ENCODE measurements around the gene EXOSC1. TPM values are rescaled to one million over a fixed set of nuclear protein-coding genes. Genes with fewer than 3 reads are reported as not detected.

EXOSC1 gene
- total RNA-seq, 4 donors from 2014 or later = 17.9 to 27.7 (median 23.0) TPM

GRCh38 chr10:97456686-97457065 lies 10.9 kb upstream of the EXOSC1 start:
- no peaks in the 10 kb centered on the region for H3K9me3 ChIP-seq
- H3K27ac ChIP-seq = no peak overlapping the region
- no peak for DNase-seq
- TF ChIP-seq CTCF (IDR thresholded peaks at IDR 0.05) (no peak), POLR2A (IDR thresholded peaks at IDR 0.05) (no peak)
- no peak overlapping the region for H3K4me3 ChIP-seq
- no peaks in the 10 kb centered on the region for H3K27me3 ChIP-seq
- H3K36me3 ChIP-seq = peaks cover 0 to 84% (median 0%) of the 10 kb centered on the region in 3 donors
- no peaks in the 10 kb centered on the region for H3K4me1 ChIP-seq

DNA sequence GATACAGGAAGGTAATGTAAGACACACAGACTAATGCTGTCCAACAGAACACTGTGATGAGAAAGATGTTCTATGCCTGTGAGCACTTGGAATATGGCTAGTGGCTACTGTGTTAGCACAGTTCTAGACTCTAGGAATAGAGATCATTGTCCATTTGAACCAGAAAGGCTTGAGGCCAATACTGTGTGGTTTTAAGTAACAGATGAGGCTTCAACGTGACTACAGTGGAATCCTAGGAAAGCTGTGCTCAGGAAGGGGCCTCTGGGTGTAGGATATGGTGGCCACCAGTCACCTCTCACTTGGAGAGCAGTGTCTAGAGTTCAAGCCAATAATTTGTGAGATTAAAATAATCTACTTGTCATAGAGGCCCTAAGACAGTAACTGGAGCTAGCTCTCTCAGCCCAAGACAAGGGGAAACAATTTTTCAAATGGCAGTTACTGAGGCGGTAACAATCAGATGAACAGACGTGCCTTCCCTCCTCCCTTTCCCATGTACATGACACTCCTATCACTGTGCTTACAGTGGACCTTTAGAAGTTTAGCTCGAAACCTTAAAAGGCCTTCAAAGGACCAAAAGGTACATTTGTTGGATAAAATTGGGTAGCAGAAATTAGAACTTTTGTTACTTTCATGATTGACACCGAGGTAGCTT lies 10.4 kb upstream of the EXOSC1 start:
- no peak for TF ChIP-seq CTCF (IDR thresholded peaks at IDR 0.05)
- TF ChIP-seq POLR2A (IDR thresholded peaks at IDR 0.05) = no peak
- Histone ChIP-seq H3K9me3 (no peaks in the 10 kb centered on the region), H3K4me3 (no peak overlapping the region), H3K27me3 (no peaks in the 10 kb centered on the region), H3K27ac (no peak overlapping the region), H3K36me3 (peaks cover 0 to 78% (median 0%) of the 10 kb centered on the region in 3 donors), H3K4me1 (no peaks in the 10 kb centered on the region)
- DNase-seq = no peak

DNA sequence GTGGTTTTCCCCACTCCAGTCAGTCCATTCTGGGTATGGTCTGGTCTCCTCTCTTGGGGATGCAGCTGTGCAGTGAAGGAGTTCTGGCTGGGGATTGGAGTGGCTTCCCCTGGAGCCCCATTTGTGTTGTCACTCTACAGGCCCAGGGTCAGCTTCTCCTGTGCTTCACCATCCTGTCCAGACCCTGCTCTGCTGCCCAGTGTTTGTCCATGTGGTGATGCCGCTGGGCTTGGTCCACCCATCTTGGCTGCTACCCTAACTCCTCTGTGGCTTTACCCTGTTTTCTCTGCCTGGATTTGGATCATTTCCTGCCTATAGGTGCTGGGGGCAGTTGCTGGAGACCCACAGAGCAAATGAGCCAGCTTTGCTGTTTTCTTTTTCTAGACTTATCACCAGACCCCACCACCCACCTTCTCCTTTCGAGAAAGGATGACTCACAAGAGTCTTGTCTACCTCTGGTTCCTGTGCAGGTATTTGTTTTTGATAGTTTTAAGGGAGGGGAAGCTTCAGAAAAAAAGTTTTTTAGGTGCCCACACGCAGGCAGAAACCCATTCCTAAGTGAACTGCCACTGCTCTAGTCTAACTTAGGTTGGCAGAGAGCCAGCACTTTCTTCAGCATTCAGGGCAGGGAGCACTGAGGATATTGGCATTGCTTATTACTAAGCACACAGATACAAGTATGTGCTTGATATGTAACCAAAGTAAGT lies 8.7 kb upstream of the EXOSC1 start:
- H3K4me3 ChIP-seq = no peak overlapping the region
- peaks cover 0 to 62% (median 0%) of the 10 kb centered on the region in 3 donors for H3K36me3 ChIP-seq
- H3K27me3 ChIP-seq = no peaks in the 10 kb centered on the region
- no peak for TF ChIP-seq POLR2A (IDR thresholded peaks at IDR 0.05)
- no peak for TF ChIP-seq CTCF (IDR thresholded peaks at IDR 0.05)
- H3K4me1 ChIP-seq = no peaks in the 10 kb centered on the region
- H3K27ac ChIP-seq = no peak overlapping the region
- H3K9me3 ChIP-seq = no peaks in the 10 kb centered on the region
- no peak for DNase-seq

- no peak overlapping the region for H3K4me3 ChIP-seq
- H3K36me3 ChIP-seq = peaks cover 0 to 43% (median 0%) of the 10 kb centered on the region in 3 donors
- peaks cover 0 to 14% (median 0%) of the 10 kb centered on the region in 4 donors for H3K4me1 ChIP-seq
- H3K27ac ChIP-seq = no peak overlapping the region
- no peak for DNase-seq
- no peaks in the 10 kb centered on the region for H3K27me3 ChIP-seq
- no peaks in the 10 kb centered on the region for H3K9me3 ChIP-seq
- no peak for TF ChIP-seq CTCF (IDR thresholded peaks at IDR 0.05)
- no peak for TF ChIP-seq POLR2A (IDR thresholded peaks at IDR 0.05)
Observed at GRCh38 chr10:97452352-97452751, 6.5 kb upstream of the EXOSC1 start.

- Histone ChIP-seq H3K27me3 (no peaks in the 10 kb centered on the region), H3K27ac (no peak overlapping the region), H3K36me3 (peaks cover 0 to 36% (median 0%) of the 10 kb centered on the region in 3 donors), H3K4me3 (no peak overlapping the region), H3K9me3 (no peaks in the 10 kb centered on the region), H3K4me1 (peaks cover 0 to 21% (median 4%) of the 10 kb centered on the region in 4 donors)
- DNase-seq = no peak
- TF ChIP-seq CTCF (IDR thresholded peaks at IDR 0.05) (no peak), POLR2A (IDR thresholded peaks at IDR 0.05) (no peak)
Observed at GRCh38 chr10:97451605-97452004, 5.8 kb upstream of the EXOSC1 start.
